Astrocyte of the cerebellum (primary cell): ENCODE measurements around the gene SLC30A7.

Experiments used
- DNase-seq: peaks from one replicate; pipeline ENCODE4 v3.0.0-alpha.2; 2011; ENCODE audit warnings: low read depth
- H3K4me3 ChIP-seq: 2 replicates; pipeline ENCODE4 v1.5.1; 2011; ENCODE audit warnings: mild to moderate bottlenecking, low read depth, low read length, moderate library complexity
- CTCF ChIP-seq: IDR thresholded peaks from 2 replicates; pipeline ENCODE4 v1.5.1; 2012; ENCODE audit warnings: low read length, low read depth, moderate library complexity, mild to moderate bottlenecking; ENCODE audit errors: missing control alignments
- in situ Hi-C: cut with HindIII; loops from 2 replicates; pipeline ENCODE4 v1.10.0; 2017; ENCODE audit warnings: low sequenced_read_pairs

Gene SLC30A7

GRCh38 chr1:100959502-100960060, 63.7 kb downstream of the SLC30A7 start:
- in situ Hi-C loops: no loop called here
- TF ChIP-seq CTCF: no peak
- H3K4me3 ChIP-seq: no peak overlapping the region
- DNase-seq: no peak

DNA sequence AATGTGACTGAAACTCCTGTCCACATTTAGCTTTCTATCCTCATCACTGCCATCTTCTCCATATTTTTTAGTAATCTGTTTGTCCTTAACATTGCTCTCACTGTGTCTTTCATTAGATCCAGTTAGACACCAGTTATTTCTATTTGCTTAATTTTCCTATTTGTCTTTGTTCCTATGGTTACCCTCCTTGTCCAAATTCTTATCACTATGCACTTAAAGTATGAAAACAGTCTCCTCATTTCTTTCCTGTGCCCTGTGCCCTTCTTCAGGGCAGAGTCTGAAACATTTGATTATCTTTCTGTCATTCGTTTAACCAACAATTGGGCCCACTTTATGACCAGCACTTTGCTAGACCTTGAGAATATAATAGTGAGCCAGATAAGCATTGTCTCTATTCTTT, 64.2 kb downstream of the SLC30A7 start:
- TF ChIP-seq CTCF: no peak
- in situ Hi-C loops: no loop called here
- DNase-seq: no peak

DNA sequence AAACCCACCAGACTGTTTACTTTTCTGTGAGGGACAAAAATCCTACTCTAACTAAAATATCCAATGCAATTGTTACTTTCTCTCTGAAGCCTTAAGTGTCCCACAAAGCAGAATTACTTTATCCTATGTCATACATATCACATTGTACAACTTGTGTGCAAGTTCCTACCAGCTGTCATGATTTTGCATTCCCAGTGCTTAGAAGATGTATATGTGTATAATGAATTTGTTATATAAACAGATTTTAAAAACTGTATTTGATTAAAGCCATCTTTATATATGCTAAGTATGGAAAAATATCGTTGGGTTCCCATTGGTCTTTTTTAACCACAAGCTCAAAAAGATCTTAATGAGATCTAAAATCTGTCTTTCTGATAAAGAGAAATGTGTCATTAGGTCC, 72.7 kb downstream of the SLC30A7 start:
- in situ Hi-C loops: no loop called here

More for the DNA sequence above, 64.2 kb downstream of the SLC30A7 start:
- H3K4me3 ChIP-seq: no peak overlapping the region

GRCh38 chr1:100969327-100969726, 73.4 kb downstream of the SLC30A7 start:
- no peak for DNase-seq
- no peak for TF ChIP-seq CTCF
- H3K4me3 ChIP-seq: no peak overlapping the region
- in situ Hi-C loops: no loop called here

More for the DNA sequence above, 72.7 kb downstream of the SLC30A7 start:
- no peak for DNase-seq
- no peak overlapping the region for H3K4me3 ChIP-seq
- TF ChIP-seq CTCF: no peak

- in situ Hi-C loops: no loop called here
- no peak for TF ChIP-seq CTCF
- no peak for DNase-seq
Measured at GRCh38 chr1:100971021-100971420, 75.1 kb downstream of the SLC30A7 start.

GRCh38 chr1:100972185-100972584, 76.3 kb downstream of the SLC30A7 start:
- no peak for DNase-seq
- in situ Hi-C loops: no loop called here
- no peak overlapping the region for H3K4me3 ChIP-seq
- TF ChIP-seq CTCF: no peak

More at GRCh38 chr1:100971021-100971420, 75.1 kb downstream of the SLC30A7 start:
- no peak overlapping the region for H3K4me3 ChIP-seq

DNA sequence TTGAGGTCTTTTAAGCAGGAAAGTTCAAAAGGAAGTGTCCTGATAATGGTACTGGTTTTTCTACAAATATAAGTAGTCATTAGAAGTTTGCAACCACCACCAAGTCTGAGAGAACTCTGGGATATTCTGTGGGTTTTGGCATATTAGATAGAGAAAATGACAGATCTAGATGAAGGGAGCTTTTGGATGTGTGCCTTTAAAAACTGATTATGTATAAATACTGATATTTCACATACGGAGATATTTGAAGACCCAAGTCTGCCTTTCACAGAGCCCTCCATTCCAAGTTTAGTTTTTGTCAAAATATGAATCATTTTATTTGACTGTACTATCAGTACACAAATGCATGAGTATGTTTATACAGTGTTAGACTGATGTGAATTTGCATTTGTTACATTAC, 81.0 kb downstream of the SLC30A7 start:
- in situ Hi-C loops: no loop called here

More for the DNA sequence above, 81.0 kb downstream of the SLC30A7 start:
- TF ChIP-seq CTCF: no peak
- no peak overlapping the region for H3K4me3 ChIP-seq
- no peak for DNase-seq
